GM18505 (cell line): ENCODE measurements around the gene EHBP1.

ENCODE experiments used
- ATAC-seq: cut with Tn5 transposase; IDR thresholded peaks from one replicate; pipeline ENCODE4 v1.9.1; 2021; ENCODE audit not compliant: unreplicated experiment
- POLR2A ChIP-seq: IDR thresholded peaks from 4 replicates; pipeline ENCODE4 v1.6.1; 2011; ENCODE audit warnings: borderline replicate concordance; ENCODE audit not compliant: insufficient read depth, insufficient read length; ENCODE audit errors: extremely low read depth

EHBP1 gene

GRCh38 chr2:62794791-62795190, 89.3 kb downstream of the EHBP1 start:
- ATAC-seq, result no peak

DNA sequence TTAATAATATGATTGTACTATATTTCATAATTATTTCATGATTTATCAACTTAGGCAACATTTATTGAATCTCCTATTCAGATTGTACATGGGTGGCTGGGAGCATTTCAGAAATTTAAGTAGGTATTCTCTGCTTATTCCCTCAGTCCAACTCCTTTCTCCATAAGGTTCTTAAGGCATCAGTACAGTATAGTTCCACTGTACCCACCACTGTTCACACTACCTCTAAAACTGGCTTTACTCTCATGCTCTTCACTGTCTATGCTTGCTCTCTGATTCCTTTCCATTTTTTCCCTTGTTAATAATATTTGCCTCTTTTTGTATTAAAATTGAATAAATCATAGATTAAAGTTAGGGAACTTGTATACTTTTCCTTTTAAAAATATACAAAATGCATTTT, 89.8 kb downstream of the EHBP1 start:
- no peak for ATAC-seq

More at GRCh38 chr2:62794791-62795190, 89.3 kb downstream of the EHBP1 start:
- TF ChIP-seq POLR2A, result no peak

GRCh38 chr2:62797107-62797506, 91.6 kb downstream of the EHBP1 start:
- no peak for ATAC-seq
- TF ChIP-seq POLR2A, result no peak

More for the DNA sequence above, 89.8 kb downstream of the EHBP1 start:
- no peak for TF ChIP-seq POLR2A

GRCh38 chr2:62800618-62801017, 95.1 kb downstream of the EHBP1 start:
- ATAC-seq, result no peak
- TF ChIP-seq POLR2A, result no peak

DNA sequence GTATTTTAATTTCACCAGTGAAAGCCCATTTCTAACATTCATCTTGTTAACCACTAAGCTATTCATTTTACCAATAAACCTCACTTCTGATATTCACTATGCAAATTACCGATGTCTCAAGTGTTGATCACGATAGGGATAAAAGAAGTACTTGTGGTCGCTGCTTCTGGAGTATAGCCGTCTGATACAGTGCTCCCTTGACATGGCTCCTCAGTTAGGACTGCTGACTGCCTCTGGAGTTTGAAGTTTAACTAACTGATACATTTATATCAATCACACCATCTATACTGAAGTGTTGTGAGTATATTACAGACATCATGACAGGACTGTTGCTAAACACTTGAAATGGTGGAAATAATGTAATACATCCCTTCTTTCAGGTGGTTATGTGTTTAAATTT, 95.6 kb downstream of the EHBP1 start:
- ATAC-seq, result no peak
- TF ChIP-seq POLR2A, result no peak

DNA sequence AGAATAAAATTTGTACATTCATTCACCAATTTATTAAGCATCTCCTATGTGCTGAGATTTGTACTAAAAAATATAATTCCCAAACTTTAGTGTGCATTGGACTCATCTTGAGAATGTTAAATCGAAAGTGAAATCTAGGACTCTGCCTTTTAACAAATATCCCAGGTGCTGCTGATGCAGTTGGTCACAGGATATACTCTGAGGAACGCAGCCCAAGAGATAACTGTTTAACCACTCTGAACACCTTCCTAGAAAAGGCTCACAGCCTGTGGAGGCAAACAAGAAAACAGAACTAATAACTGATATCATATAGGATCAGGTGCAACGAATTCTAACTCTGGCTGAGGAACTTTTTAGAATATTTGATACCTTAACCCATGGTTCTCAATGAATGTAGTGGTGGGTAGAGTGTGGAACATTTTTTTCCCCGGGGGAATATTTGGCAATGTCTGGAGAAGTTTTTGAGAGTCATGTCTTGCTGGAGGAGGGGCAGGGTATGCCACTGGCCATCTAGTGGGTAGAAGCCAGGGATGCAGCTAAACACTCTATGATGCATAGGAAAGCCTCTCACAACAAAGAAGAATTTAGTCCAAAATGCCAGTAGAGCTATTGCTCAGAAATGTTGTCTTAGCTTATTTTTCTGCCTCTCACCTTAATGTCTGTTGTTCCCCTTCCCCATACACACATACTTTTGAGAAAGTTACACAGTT, 96.5 kb downstream of the EHBP1 start:
- no peak for TF ChIP-seq POLR2A
- no peak for ATAC-seq

- ATAC-seq, result no peak
- TF ChIP-seq POLR2A, result no peak
These were observed 98.4 kb downstream of the EHBP1 start for GRCh38 chr2:62803961-62804360.

DNA sequence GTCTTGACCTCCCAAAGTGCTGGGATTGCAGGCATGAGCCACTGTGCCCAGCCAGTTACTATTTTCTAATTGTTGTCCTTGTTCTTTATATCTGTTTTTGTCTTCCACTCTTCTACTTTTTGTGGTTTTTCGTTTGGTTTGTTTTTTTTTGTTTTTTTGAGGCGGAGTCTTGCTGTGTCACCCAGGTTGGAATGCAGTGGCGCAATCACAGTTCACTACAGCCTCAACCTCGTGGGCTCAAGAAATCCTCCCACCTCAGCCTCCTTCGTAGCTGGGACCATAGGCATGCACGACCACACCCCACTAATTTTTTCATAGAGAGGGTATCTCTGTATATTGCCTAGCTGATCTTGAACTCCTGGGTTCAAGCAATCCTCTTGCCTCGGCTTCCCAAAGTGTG, 100.7 kb downstream of the EHBP1 start:
- no peak for ATAC-seq
- TF ChIP-seq POLR2A, result no peak

DNA sequence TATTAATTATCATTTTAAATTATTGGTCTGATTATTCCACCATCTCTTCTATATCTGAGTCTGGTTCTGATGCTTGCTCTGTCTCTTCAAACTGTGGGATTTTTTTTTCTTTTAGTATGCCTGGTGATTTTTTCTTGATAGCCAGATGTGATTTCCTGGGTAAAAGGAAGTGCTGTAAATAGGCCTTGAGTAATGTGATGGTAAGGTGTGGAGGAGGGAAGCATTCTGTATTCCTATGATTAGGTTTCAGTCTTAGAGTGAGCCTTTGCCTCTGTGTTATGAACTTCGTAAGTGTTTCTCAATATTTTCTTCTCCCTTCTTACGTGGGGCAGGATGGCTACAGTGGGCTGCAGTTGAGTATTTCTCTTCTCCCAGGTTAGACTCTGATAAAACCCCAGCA, 103.0 kb downstream of the EHBP1 start:
- no peak for ATAC-seq
- no peak for TF ChIP-seq POLR2A

DNA sequence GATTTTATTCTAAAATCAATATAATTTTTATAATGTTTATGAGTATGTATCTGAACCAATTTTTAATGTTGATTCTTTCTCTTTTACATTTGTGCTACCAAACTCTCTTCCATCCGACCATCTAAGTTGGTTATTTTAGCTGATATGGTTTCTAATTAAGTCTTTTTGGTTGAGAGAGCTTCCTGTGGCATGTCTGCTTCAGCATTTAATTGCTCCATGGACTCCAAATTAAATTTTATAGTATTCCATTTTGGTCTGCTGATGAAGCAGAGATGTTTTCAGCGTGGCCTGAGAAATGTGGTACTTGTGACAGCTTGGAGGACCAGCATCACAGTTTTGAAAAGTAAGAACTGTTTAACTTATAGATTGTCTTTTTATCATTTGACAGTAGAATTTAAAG, 105.6 kb downstream of the EHBP1 start:
- no peak for ATAC-seq
- TF ChIP-seq POLR2A, result no peak

DNA sequence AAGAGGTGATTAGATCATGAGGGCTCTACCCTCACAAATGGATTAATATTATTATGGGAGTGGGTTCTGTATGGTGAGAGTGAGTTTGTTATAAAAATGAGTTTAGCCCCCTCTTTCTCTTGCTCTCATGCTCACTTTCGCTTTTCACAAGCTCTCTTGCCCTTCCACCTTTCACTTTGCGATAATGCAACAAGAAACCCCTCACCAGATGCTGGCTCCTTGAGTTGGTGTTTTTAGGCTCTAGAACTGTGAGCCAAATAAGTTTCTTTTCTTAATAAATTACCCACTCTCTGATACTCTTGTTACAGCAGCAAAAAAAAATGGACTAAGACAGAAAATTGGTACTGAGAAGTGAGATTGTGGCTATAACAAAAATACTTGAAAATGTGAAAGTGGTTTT, 106.5 kb downstream of the EHBP1 start:
- no peak for ATAC-seq
- no peak for TF ChIP-seq POLR2A

DNA sequence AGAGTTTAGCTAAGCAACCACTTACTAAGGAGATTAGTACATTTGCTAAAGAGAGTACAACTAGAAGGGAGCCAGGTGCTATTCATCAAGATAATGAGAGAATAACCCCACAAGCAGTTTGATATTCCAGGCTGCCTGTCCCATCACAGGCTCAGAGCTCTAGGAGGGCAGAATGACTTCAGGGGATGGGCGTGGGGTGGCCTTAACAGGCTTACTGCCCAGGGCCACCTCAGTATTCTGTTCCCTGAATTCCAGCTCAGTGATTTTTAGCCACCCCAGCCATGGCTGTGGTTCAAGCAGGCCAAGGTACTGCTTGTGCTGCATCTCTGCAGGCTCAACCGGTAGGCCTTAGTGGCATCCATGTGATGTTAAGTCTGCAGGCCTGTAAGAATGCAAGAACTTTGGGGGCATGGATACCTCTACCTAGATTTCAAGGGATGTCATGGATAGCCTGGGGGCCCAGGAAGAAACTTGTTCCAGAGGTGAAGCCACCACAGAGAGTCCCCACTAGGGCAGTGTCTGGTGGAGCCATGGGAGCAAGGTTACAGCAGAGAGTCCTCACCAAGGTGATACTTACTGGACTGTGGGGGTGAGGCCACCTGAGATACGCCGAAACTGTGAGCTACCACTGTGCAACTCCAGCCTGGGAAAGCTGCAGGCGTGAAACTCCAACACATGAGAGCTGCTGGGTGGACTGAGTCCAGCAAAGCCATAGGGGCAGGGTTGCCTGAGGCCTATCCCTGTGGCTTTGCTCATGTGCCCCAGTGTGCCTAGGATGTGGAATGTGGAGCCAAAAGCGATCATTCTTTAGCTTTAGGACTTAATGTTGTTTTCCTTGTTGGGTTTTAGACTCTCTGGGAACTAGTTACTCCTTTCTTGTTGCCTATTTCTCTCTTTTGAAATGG, 107.7 kb downstream of the EHBP1 start:
- no peak for ATAC-seq
- TF ChIP-seq POLR2A, result no peak

- TF ChIP-seq POLR2A, result no peak
These were observed 108.6 kb downstream of the EHBP1 start for GRCh38 chr2:62814123-62814522.

DNA sequence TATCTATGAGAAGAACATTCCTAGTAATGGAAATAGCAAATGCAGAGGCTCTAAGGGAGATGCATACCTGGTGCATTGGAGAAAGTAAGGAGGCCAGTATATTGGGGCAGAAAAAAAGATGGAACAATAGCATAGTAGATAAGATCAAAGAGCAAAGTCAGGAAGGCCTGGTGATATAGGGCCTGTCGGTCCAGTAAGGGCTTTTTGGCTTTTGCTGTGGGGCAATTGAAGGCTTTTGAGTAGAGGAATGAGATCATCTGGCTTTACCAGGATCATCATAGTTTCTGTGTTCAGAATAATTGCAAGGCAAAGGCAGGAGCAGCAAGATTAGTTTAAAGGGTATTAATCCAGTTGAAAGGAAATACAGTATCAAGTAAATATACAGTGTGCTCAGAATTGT, 111.8 kb downstream of the EHBP1 start:
- TF ChIP-seq POLR2A, result no peak
- ATAC-seq, result no peak

More at GRCh38 chr2:62814123-62814522, 108.6 kb downstream of the EHBP1 start:
- no peak for ATAC-seq
